HepG2 (cell line): Measurements from ENCODE around the gene CAMSAP3. TPM values are rescaled to one million over a fixed set of nuclear protein-coding genes. Genes with fewer than 3 reads are reported as not detected.
A peak's percentile ranks its signal among the peaks of the same experiment; 100 is the strongest.

ENCODE experiments used
- ATAC-seq: fragments of 200-7000 bp; cut with Tn5 transposase; 3 replicates; pipeline ENCODE4 v1.9.1; 2020; ENCODE audit warnings: mild to moderate bottlenecking, moderate library complexity
- BruUV-seq: library from RNA; stranded (reverse); fragments of 400-500 nt; replicated peaks from 2 replicates; lab custom pipeline; 2021; lab: Mats Ljungman, UMichigan
- CTCF ChIA-PET: fragments of 300-600 bp; formaldehyde crosslinking; extraction: SDS; loops from one replicate; lab custom pipeline; 2021; ENCODE audit warnings: low total read pairs, inconsistent platforms, low intra/inter-chr PET ratio; lab: Yijun Ruan, JAX
- POLR2A ChIA-PET: fragments of 350-600 bp; sonication (Branson Sonifier 250); formaldehyde crosslinking; loops from one replicate; lab custom pipeline; 2020; ENCODE audit warnings: antibody characterized with exemption, inconsistent platforms; lab: Yijun Ruan, JAX
- DNase-seq: peaks from one replicate; pipeline ENCODE4 v3.0.0-alpha.2; 2015; ENCODE audit warnings: low spot score
- FAIRE-seq: peaks from 3 replicates; lab custom pipeline; 2011; peaks lifted over from hg19 to GRCh38; lab: Jason Lieb, UNC
- H2AFZ ChIP-seq: one replicate; pipeline ENCODE4 v1.6.1; 2011; ENCODE audit warnings: low read length, inconsistent platforms
- H3K27ac ChIP-seq: fragments of 300-600 bp; 3 replicates; pipeline ENCODE4 v1.8.0; 2011; ENCODE audit warnings: mixed run types, mild to moderate bottlenecking, mixed read lengths, low read length, inconsistent platforms; ENCODE audit not compliant: insufficient read depth; ENCODE audit errors: extremely low read length
- H3K27me3 ChIP-seq, 2 experiments: fragments of 200-600 bp in 1 of 2; 2 replicates in 1 of 2; 3 replicates in 1 of 2; pipeline versions ENCODE4 v1.6.0 to v1.8.0; 2011; ENCODE audit warnings: low read length in 2 of 2, mild to moderate bottlenecking in 2 of 2, moderate library complexity in 2 of 2, inconsistent platforms in 1 of 2; ENCODE audit not compliant: insufficient read depth in 2 of 2, control insufficient read depth in 1 of 2
- H3K36me3 ChIP-seq, 2 experiments: fragments of 200-600 bp in 1 of 2; replicated peaks in 1 of 2; 2 replicates in 1 of 2; 3 replicates in 1 of 2; pipeline versions ENCODE4 v1.5.1 to v1.8.0; 2011; ENCODE audit warnings: low read length in 2 of 2, inconsistent platforms in 1 of 2; ENCODE audit not compliant: insufficient read depth in 2 of 2, control insufficient read depth in 1 of 2
- H3K4me1 ChIP-seq: 2 replicates; pipeline ENCODE4 v1.5.1; 2012; ENCODE audit warnings: low read length, inconsistent platforms; ENCODE audit not compliant: insufficient read depth
- H3K4me2 ChIP-seq: 2 replicates; pipeline ENCODE4 v1.6.0; 2011; ENCODE audit warnings: low read depth, low read length, inconsistent platforms
- H3K4me3 ChIP-seq, 3 experiments: fragments of 200-600 bp in 1 of 3; sonication (generic), shearing (Covaris generic) in 1 of 3; replicated peaks in 1 of 3; 2 replicates each; pipeline ENCODE4 v1.5.1; 2011 to 2016; ENCODE audit warnings: low read length in 3 of 3, inconsistent platforms in 2 of 3, low read depth in 2 of 3, mild to moderate bottlenecking in 2 of 3, control low read depth in 1 of 3, mixed read lengths in 1 of 3; ENCODE audit not compliant: insufficient read depth in 1 of 3
- H3K79me2 ChIP-seq: one replicate; pipeline ENCODE4 v1.6.1; 2011; ENCODE audit warnings: low read length, inconsistent platforms; ENCODE audit not compliant: insufficient read depth
- H3K9ac ChIP-seq: 2 replicates; pipeline ENCODE4 v1.6.0; 2011; ENCODE audit warnings: mild to moderate bottlenecking, low read depth, low read length, inconsistent platforms; ENCODE audit not compliant: insufficient read depth
- H3K9me3 ChIP-seq: 2 replicates; pipeline ENCODE4 v1.5.1; 2012; ENCODE audit warnings: mild to moderate bottlenecking, low read length
- H4K20me1 ChIP-seq: 2 replicates; pipeline ENCODE4 v1.6.0; 2011; ENCODE audit warnings: inconsistent platforms, mild to moderate bottlenecking, low read length, moderate library complexity; ENCODE audit not compliant: insufficient read depth
- CHD2 ChIP-seq: IDR thresholded peaks from 2 replicates; pipeline ENCODE4 v1.6.1; 2011; ENCODE audit warnings: low read depth, low read length, improper control_type of control experiment
- GATA4 ChIP-seq: sonication (generic); IDR thresholded peaks from 2 replicates; pipeline ENCODE4 v1.6.1; 2016; ENCODE audit warnings: antibody characterized with exemption, low read depth, borderline replicate concordance
- KLF9 ChIP-seq: IDR thresholded peaks from 2 replicates; pipeline ENCODE4 v1.6.1; 2016; ENCODE audit warnings: low read depth
- MXI1 ChIP-seq: IDR thresholded peaks from 3 replicates; pipeline ENCODE4 v1.6.1; 2012; ENCODE audit warnings: low read depth, low read length, inconsistent platforms, borderline replicate concordance
- PRDM4 ChIP-seq: sonication (generic); formaldehyde crosslinking; IDR thresholded peaks from 2 replicates; pipeline ENCODE4 v1.9.0; 2021; ENCODE audit warnings: missing genetic modification reagents, borderline replicate concordance
- PRPF4 ChIP-seq: fragments of 200-400 bp; formaldehyde crosslinking; IDR thresholded peaks from 2 replicates; pipeline ENCODE4 v1.6.1; 2016; ENCODE audit warnings: low read length, low read depth; ENCODE audit not compliant: poor library complexity, severe bottlenecking
- TFDP2 ChIP-seq: sonication (generic); formaldehyde crosslinking; IDR thresholded peaks from 2 replicates; pipeline ENCODE4 v1.4.0; 2020; ENCODE audit warnings: missing genetic modification reagents
- ZNF24 ChIP-seq: fragments of 450-650 bp; IDR thresholded peaks from 2 replicates; pipeline ENCODE4 v1.6.1; 2017; ENCODE audit warnings: antibody characterized with exemption, mild to moderate bottlenecking
- WGBS: methylation state at CpG from one replicate; pipeline ENCODE4 v1.1.6; 2017; ENCODE audit warnings: low lambda C conversion rate; 5-methylcytosine and 5-hydroxymethylcytosine counted together
- in situ Hi-C: cut with HindIII; loops from 2 replicates; pipeline ENCODE4 v1.10.0; 2017; ENCODE audit warnings: low pct_unique_long_range_greater_than_20kb; ENCODE audit not compliant: extremely low pct_ligation_motif_present
- intact Hi-C: fragments of 100-400 bp; cut with micrococcal nuclease; formaldehyde crosslinking; loops from one replicate; pipeline ENCODE4 v1.10.0; 2022; ENCODE audit not compliant: unreplicated experiment
- polyA plus RNA-seq, 8 experiments: library from polyadenylated mRNA; depleted of rRNA in 3 of 8; stranded (reverse) in 7 of 8; unstranded in 1 of 8; fragments of >200 nt; fragmentation: Illumina TruSeq in 4 of 8; extraction: Trizol in 4 of 8; gene quantifications; 2 replicates each; pipeline versions ENCODE4 v1.2.1 to v1.2.3, GENCODE V29; 2011 to 2016; ENCODE audit warnings: low read depth in 4 of 8, missing spikeins in 1 of 8, mixed read lengths in 1 of 8; ENCODE audit not compliant: insufficient read depth in 1 of 8
- total RNA-seq, 5 experiments: library from RNA; depleted of rRNA; stranded (reverse); fragments of >200 nt; fragmentation: Illumina TruSeq; extraction: Trizol; gene quantifications; 2 replicates each; pipeline ENCODE4 v1.2.3, GENCODE V29; 2016; ENCODE audit warnings: low read depth in 1 of 5

The CAMSAP3 gene
- total and polyA plus RNA-seq, 2 of the 13 experiments (the other 11 are each of a cell fraction or from before 2014, with no cell fraction given): 10.8 to 11.8 TPM

GRCh38 chr19:7633698-7634097, 38.0 kb downstream of the CAMSAP3 start, which contains the start of gene PCP2:
Gene PCP2, minus strand, starts transcription at chr19:7633719. Its CDS starts 262 bp downstream, at chr19:7633457.
- H3K27me3 ChIP-seq: no peaks in the 10 kb centered on the region; a peak in 1 of 5 replicates
- TF ChIP-seq ZNF24: no peak
- TF ChIP-seq, all 625 proteins: peak for 0
- Histone ChIP-seq H3K4me3 (no peak within 1 kb of the TSS), H3K9me3 (no peaks in the 10 kb centered on the region), H3K36me3 (peaks cover 0 to 1% of the 10 kb centered on the region in 2 experiments; a peak in 1 of 5 replicates), H3K79me2 (peaks cover 26% of the 10 kb centered on the region), H3K4me1 (peaks cover 32% of the 10 kb centered on the region), H2AFZ (no peak within 1 kb of the TSS), H3K9ac (no peak within 1 kb of the TSS), H3K4me2 (no peak within 1 kb of the TSS), H4K20me1 (no peaks in the 10 kb centered on the region), H3K27ac (no peak within 1 kb of the TSS)
- no peak for DNase-seq
- in situ Hi-C loops: no loop called here
- ChIA-PET CTCF (no interaction called here), POLR2A (interaction anchor here (1.2 to 1.5 kb wide), 2 partner anchors 10 to 15 kb away, joined by 3 to 4 read pairs; no protein-coding TSS in a partner anchor)
- FAIRE-seq: no peak
- 29% methylated on average over 2 of the region's 2 CpGs for WGBS
- no peak for ATAC-seq
- no TSS peak for BruUV-seq
- intact Hi-C loops: no loop called here

- FAIRE-seq: no peak
- 43% methylated on average over 6 of the region's 6 CpGs for WGBS
Observed at GRCh38 chr19:7635670-7636069, 40.0 kb downstream of the CAMSAP3 start.

More at GRCh38 chr19:7635670-7636069, 40.0 kb downstream of the CAMSAP3 start:
- Histone ChIP-seq H3K4me1 (peaks cover 28% of the 10 kb centered on the region), H3K79me2 (peaks cover 9% of the 10 kb centered on the region), H3K36me3 (peaks cover 0 to 1% of the 10 kb centered on the region in 2 experiments; a peak in 2 of 5 replicates), H3K27ac (no peak overlapping the region), H2AFZ (no peak overlapping the region), H3K9me3 (no peaks in the 10 kb centered on the region), H3K27me3 (no peaks in the 10 kb centered on the region; a peak in 1 of 5 replicates), H4K20me1 (no peaks in the 10 kb centered on the region; the same call in 1 of the 2 replicates), H3K4me2 (peak overlapping the region; percentile 60), H3K4me3 (no peak overlapping the region), H3K9ac (no peak overlapping the region)
- BruUV-seq: no TSS peak
- no peak for ATAC-seq
- no peak for DNase-seq
- intact Hi-C loops (no loop called here), in situ Hi-C loops (no loop called here)
- TF ChIP-seq PRDM4 (CRISPR knock-in tag) (no peak), TFDP2 (CRISPR knock-in tag) (no peak), MXI1 (no peak), GATA4 (no peak), KLF9 (CRISPR knock-in tag) (no peak), PRPF4 (no peak), CHD2 (no peak)
- POLR2A ChIA-PET: interaction anchor here (1.0 kb wide), 1 partner anchor 40 kb away, joined by 5 read pairs; the partner anchor contains the start of gene CAMSAP3
- CTCF ChIA-PET: no interaction called here
